MM.1S (cell line): ENCODE results near the gene FYN.

Experiments
- DNase-seq: peaks from one replicate; pipeline ENCODE4 v3.0.0-alpha.2; 2015
- H2AFZ ChIP-seq: fragments of 300-600 bp; sonication (generic); 2 replicates; pipeline ENCODE4 v1.6.0; 2016; ENCODE audit warnings: antibody characterized with exemption, low read length
- H3F3A ChIP-seq: fragments of 300-600 bp; sonication (generic); 2 replicates; pipeline ENCODE4 v1.6.1; 2016; ENCODE audit warnings: mild to moderate bottlenecking, antibody characterized with exemption, low read length, moderate library complexity, mixed read lengths; ENCODE audit not compliant: insufficient read depth
- H3K27ac ChIP-seq: fragments of 300-600 bp; sonication (generic); 2 replicates; pipeline ENCODE4 v1.5.1; 2016; ENCODE audit warnings: mild to moderate bottlenecking, low read length
- H3K27me3 ChIP-seq: fragments of 300-600 bp; sonication (generic); replicated peaks from 2 replicates; pipeline ENCODE4 v1.6.0; 2016; ENCODE audit warnings: low read length; ENCODE audit not compliant: insufficient read depth
- H3K36me3 ChIP-seq: fragments of 300-600 bp; sonication (generic); replicated peaks from 2 replicates; pipeline ENCODE4 v1.6.1; 2016; ENCODE audit warnings: mild to moderate bottlenecking, low read length, mixed read lengths; ENCODE audit not compliant: insufficient read depth
- H3K4me1 ChIP-seq: fragments of 300-600 bp; sonication (generic); 2 replicates; pipeline ENCODE4 v1.6.1; 2016; ENCODE audit warnings: low read length, mixed read lengths
- H3K4me2 ChIP-seq: fragments of 300-600 bp; sonication (generic); 2 replicates; pipeline ENCODE4 v1.6.0; 2016; ENCODE audit warnings: low read depth, low read length
- H3K4me3 ChIP-seq: fragments of 300-600 bp; sonication (generic); 2 replicates; pipeline ENCODE4 v1.5.1; 2016; ENCODE audit warnings: low read length, mixed read lengths
- H3K79me2 ChIP-seq: fragments of 300-600 bp; sonication (generic); 2 replicates; pipeline ENCODE4 v1.6.1; 2016; ENCODE audit warnings: mixed run types, low read length, mixed read lengths
- H3K9ac ChIP-seq: fragments of 300-600 bp; sonication (generic); 2 replicates; pipeline ENCODE4 v1.6.1; 2016; ENCODE audit warnings: low read length, mixed read lengths
- H3K9me2 ChIP-seq: fragments of 300-600 bp; sonication (generic); replicated peaks from 2 replicates; pipeline ENCODE4 v1.6.1; 2016; ENCODE audit warnings: mild to moderate bottlenecking, low read length, mixed read lengths; ENCODE audit not compliant: insufficient read depth
- H3K9me3 ChIP-seq: fragments of 300-600 bp; sonication (generic); replicated peaks from 2 replicates; pipeline ENCODE4 v1.6.1; 2016; ENCODE audit warnings: mild to moderate bottlenecking, low read length, mixed read lengths; ENCODE audit not compliant: insufficient read depth
- H4K20me1 ChIP-seq: fragments of 300-600 bp; sonication (generic); 2 replicates; pipeline ENCODE4 v1.6.1; 2016; ENCODE audit warnings: mild to moderate bottlenecking, low read length, moderate library complexity, mixed read lengths; ENCODE audit not compliant: insufficient read depth
- CTCF ChIP-seq: fragments of 300-600 bp; sonication (generic); IDR thresholded peaks from 2 replicates; pipeline ENCODE4 v1.5.1; 2016; ENCODE audit warnings: antibody characterized with exemption, low read length, mixed read lengths
- EZH2 ChIP-seq: fragments of 300-600 bp; sonication (generic); optimal IDR thresholded peaks from 2 replicates; pipeline ENCODE3; 2017; ENCODE audit warnings: low read depth, mild to moderate bottlenecking, antibody characterized with exemption, low read length, mixed read lengths
- EZH2phosphoT487 ChIP-seq: fragments of 300-600 bp; sonication (generic); IDR thresholded peaks from 2 replicates; pipeline ENCODE4 v1.6.1; 2018; ENCODE audit warnings: antibody characterized with exemption, low read length

FYN gene

DNA sequence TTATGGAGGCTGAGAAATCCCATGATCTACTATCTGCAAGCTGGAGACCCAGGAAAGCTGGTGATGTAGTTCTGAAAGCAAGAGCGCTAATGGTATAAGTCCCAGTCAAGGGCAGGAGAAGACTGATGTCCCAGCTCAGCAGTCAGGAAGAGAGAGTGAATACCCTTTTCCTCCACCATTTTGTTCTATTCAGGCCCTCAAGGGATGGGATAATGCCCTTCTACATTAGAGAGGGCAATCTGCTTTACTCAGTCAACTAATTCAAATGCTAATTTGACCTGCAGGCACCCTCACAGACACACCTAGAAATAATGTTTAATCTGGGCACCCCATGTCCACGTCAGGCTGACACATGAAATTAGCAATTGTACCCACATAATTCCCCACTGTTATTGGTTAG, 10.8 kb upstream of the FYN start:
- no peak overlapping the region for H3K9ac ChIP-seq
- no peak for DNase-seq
- H3K27ac ChIP-seq, result no peak overlapping the region
- H4K20me1 ChIP-seq, result no peaks in the 10 kb centered on the region
- H3K4me3 ChIP-seq, result no peak overlapping the region
- no peaks in the 10 kb centered on the region for H3K79me2 ChIP-seq
- TF ChIP-seq CTCF, result no peak
- no peak for TF ChIP-seq EZH2phosphoT487
- TF ChIP-seq EZH2, result no peak
- H3K4me2 ChIP-seq, result no peak overlapping the region
- no peak overlapping the region for H2AFZ ChIP-seq
- no peaks in the 10 kb centered on the region for H3K9me3 ChIP-seq
- no peaks in the 10 kb centered on the region for H3F3A ChIP-seq
- H3K9me2 ChIP-seq, result no peaks in the 10 kb centered on the region
- H3K36me3 ChIP-seq, result no peaks in the 10 kb centered on the region
- no peaks in the 10 kb centered on the region for H3K4me1 ChIP-seq
- H3K27me3 ChIP-seq, result no peaks in the 10 kb centered on the region

- H3K27ac ChIP-seq, result no peak overlapping the region
- H3K36me3 ChIP-seq, result no peaks in the 10 kb centered on the region
- no peak overlapping the region for H2AFZ ChIP-seq
- no peaks in the 10 kb centered on the region for H3K79me2 ChIP-seq
- TF ChIP-seq EZH2phosphoT487 (no peak), CTCF (no peak), EZH2 (no peak)
- H3K9me3 ChIP-seq, result no peaks in the 10 kb centered on the region
- H3K9me2 ChIP-seq, result no peaks in the 10 kb centered on the region
- no peak overlapping the region for H3K4me2 ChIP-seq
- no peaks in the 10 kb centered on the region for H3K27me3 ChIP-seq
- no peak overlapping the region for H3K9ac ChIP-seq
- no peaks in the 10 kb centered on the region for H3F3A ChIP-seq
- no peak overlapping the region for H3K4me3 ChIP-seq
- no peaks in the 10 kb centered on the region for H4K20me1 ChIP-seq
- DNase-seq, result no peak
- H3K4me1 ChIP-seq, result no peaks in the 10 kb centered on the region
Observed at GRCh38 chr6:111880181-111880888, 7.1 kb upstream of the FYN start.

GRCh38 chr6:111875741-111876140, 2.5 kb upstream of the FYN start:
- no peak for TF ChIP-seq EZH2phosphoT487
- TF ChIP-seq EZH2, result no peak
- no peak for TF ChIP-seq CTCF
- Histone ChIP-seq H3K9me2 (no peaks in the 10 kb centered on the region), H3K9me3 (no peaks in the 10 kb centered on the region), H3K27ac (no peak overlapping the region), H3K36me3 (no peaks in the 10 kb centered on the region), H3K4me1 (0 out of 2 replicates have a peak, but pooled peaks cover 3% of the 10 kb centered on the region), H3K4me3 (no peak overlapping the region), H3K9ac (no peak overlapping the region), H3K79me2 (no peaks in the 10 kb centered on the region), H2AFZ (no peak overlapping the region), H4K20me1 (no peaks in the 10 kb centered on the region), H3K4me2 (no peak overlapping the region), H3K27me3 (no peaks in the 10 kb centered on the region), H3F3A (no peaks in the 10 kb centered on the region)
- DNase-seq, result no peak
